Lower leg skin (tissue), 3 donors: Measurements from ENCODE around the gene BPIFA2.

Source experiments
- POLR2A ChIP-seq, 2 donors: fragments of 450-650 bp; IDR thresholded peaks; one replicate each; pipeline ENCODE4 v1.6.1; 2016 to 2017; ENCODE audit warnings: antibody characterized with exemption in 2 of 2, mild to moderate bottlenecking in 1 of 2, moderate library complexity in 1 of 2
- TF ChIP-seq, protein P1 (sequence below), 3 donors: fragments of 450-650 bp; IDR thresholded peaks; one replicate each; pipeline ENCODE4 v1.5.1; 2016; ENCODE audit warnings: antibody characterized with exemption in 3 of 3, mild to moderate bottlenecking in 3 of 3, moderate library complexity in 2 of 3

DNA sequence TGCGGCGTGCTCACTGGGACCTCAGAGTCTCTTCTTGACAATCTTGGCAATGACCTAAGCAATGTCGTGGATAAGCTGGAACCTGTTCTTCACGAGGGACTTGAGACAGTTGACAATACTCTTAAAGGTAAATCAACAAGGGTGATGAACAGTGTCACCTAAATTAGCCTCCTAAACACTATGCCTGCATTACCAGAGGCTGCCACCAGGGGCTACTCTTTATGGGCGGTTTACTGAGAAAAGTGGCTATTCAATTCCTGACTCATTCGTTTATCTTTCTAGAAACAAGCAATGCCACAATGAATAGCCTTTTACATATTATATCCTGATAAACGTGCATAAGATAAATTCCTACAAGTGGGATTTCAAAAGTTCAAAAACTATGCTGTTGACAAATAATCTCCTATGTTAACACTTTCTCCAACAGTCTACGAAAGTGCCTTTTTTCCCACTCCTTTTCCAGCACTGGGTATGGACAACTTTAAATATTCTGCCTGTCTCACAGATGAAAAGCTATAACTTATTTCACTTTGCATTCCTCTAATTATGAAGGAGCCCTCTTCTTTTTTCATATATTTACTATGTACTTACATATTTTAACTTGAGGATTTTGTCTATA, 1.3 kb downstream of the BPIFA2 start:
- TF ChIP-seq, protein P1, sequence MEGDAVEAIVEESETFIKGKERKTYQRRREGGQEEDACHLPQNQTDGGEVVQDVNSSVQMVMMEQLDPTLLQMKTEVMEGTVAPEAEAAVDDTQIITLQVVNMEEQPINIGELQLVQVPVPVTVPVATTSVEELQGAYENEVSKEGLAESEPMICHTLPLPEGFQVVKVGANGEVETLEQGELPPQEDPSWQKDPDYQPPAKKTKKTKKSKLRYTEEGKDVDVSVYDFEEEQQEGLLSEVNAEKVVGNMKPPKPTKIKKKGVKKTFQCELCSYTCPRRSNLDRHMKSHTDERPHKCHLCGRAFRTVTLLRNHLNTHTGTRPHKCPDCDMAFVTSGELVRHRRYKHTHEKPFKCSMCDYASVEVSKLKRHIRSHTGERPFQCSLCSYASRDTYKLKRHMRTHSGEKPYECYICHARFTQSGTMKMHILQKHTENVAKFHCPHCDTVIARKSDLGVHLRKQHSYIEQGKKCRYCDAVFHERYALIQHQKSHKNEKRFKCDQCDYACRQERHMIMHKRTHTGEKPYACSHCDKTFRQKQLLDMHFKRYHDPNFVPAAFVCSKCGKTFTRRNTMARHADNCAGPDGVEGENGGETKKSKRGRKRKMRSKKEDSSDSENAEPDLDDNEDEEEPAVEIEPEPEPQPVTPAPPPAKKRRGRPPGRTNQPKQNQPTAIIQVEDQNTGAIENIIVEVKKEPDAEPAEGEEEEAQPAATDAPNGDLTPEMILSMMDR (IDR thresholded peaks at IDR 0.05), result no peak
- no peak for TF ChIP-seq POLR2A (IDR thresholded peaks at IDR 0.05)
